Stimulated activated CD4-positive, alpha-beta T cell treated with anti-CD3 and anti-CD28 coated beads, Interleukin-2, amount 100 ng/mL, for 24 hours (primary cell): ENCODE results near the gene AGAP1.

Experiments
- DNase-seq, 2 donors: peaks; one replicate each; pipeline ENCODE4 v3.0.0-alpha.2; 2020

AGAP1 gene

GRCh38 chr2:236161082-236161462 lies 667.2 kb downstream of the AGAP1 start:
- no peak for DNase-seq

DNA sequence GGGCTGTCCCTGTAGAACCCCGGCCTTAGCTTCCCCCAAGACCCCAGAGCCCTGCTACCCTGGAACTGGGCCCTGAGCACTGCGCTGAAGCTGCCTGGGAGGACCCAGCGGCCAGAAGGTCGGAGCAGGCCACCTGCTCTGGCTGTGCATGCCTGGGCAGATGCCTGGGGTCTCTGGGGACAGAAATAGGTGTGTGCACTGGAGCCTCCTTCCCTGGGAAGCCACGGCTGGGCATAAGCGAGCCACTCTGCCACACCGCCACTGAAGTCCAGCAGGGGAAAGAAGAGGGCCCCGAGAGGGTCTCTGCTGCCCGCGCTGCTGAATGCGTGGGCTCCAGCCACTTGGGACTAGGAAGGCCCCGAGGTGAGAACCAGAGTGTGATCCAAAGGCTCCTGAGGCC lies 667.7 kb downstream of the AGAP1 start:
- no peak for DNase-seq

DNA sequence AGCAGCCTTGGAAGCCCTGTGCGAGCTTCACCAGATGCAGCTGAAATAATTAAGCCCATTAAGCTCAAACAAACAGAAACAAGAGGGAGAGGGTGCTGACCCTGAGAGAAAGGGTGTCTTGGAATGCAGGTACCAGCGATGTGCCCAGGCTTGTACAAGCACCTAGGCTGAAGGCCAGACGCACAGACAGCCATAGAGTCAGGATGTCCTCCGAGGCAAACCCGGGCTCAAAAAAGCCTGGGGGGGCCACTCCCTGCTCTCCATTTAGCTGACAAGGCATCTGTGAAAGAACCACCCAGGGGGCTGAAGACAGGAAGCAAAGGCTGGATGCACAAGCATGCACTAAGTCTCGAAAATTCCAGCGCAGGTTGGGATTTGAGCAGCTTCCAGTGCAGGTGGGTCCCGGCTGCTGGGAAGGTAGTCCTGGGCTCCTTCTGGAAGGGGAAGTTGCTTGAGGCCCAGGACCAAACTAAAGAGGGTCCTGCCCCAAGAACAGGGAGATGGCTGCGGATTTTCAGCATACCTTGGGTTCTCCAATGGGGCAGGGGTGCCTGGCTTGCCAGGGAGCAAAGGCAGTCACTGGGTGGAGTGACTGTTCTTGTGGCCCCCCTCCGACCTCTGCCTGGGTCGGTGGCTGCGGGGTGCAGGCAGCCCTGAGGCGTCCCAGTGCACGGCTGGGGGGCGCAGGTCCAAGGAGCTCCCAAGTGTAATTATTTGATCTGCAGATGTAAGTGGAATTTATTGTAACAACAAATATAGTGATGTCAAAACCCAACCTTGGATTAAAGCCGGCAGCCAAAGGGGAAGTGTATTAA lies 668.4 kb downstream of the AGAP1 start:
- no peak for DNase-seq

GRCh38 chr2:236162882-236163470 lies 669.1 kb downstream of the AGAP1 start:
- DNase-seq, result no peak

DNA sequence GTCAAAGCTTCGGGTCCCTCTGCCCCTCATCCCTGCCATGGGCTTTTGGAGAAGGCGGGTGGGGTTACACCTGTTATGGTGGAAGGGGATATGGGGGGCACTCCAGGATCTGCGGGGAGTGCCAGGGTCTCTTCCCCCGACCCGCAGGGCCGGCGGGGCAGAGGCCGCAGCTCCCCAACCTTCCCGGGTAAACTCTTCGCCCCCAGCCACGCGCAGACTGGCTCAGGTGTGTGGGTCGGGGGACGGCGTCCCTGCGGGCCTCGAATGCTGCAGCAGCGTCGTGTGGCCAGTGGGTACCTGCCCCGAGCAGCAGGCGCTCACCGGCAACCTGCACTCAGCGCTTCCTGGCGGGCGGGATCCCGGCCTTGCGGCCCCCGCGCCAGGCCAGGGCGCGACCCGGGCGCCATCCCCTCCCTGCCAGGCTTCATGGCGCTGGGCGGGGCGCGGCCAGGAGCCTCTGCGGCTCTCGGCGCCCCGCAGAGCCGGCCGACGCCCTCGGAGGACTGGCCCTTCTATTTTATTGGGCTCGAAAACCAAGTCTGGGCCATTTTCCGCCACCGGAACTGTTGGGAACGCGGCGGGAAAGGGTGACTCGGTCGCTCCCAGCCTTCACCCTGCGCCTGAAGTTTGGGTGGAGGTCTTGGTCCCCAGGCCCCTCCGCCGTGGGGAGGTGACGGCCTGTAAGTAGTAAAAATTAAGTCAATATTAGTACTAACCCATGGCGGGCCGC lies 669.8 kb downstream of the AGAP1 start:
- no peak for DNase-seq

GRCh38 chr2:236164201-236164924 lies 670.5 kb downstream of the AGAP1 start:
- DNase-seq, result no peak

- DNase-seq, result no peak
Observed at GRCh38 chr2:236164925-236165841, 671.3 kb downstream of the AGAP1 start.

GRCh38 chr2:236165842-236166795 lies 672.3 kb downstream of the AGAP1 start:
- no peak for DNase-seq

DNA sequence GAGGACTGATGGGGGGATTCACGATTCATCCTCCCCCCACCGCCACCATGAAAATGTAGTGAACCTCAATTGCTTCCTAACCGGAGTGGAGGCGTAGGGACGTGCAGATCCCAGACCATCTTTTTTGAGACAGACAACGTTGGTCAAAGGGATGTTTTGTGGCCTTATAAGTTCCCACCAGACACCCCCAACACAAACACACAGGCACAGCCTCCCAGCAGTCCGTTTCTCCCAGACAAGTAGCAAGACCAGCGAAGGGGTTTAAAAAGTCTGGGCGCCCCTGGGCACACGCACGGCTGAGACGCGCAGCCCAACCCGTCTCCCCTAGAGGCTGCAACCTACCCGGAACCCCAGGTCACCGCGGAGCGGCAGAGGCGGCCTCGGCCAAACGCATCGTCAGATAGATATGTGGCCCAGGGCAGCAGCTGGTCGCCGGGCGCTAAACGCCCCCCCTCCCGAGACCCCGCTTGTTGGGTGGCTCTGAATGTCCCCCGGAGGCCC lies 673.0 kb downstream of the AGAP1 start:
- no peak for DNase-seq

- DNase-seq, result no peak
Observed at GRCh38 chr2:236167297-236168109, 673.7 kb downstream of the AGAP1 start.

GRCh38 chr2:236168110-236169080 lies 674.6 kb downstream of the AGAP1 start, which contains the start of gene GBX2:
TSS of gene GBX2 (minus strand) at chr2:236168386. CDS start at chr2:236167971, 415 bp downstream.
- peak in 1 of 2 donors; percentile 40 for DNase-seq

- DNase-seq, result no peak
Observed at GRCh38 chr2:236169151-236169721, 675.4 kb downstream of the AGAP1 start.

DNA sequence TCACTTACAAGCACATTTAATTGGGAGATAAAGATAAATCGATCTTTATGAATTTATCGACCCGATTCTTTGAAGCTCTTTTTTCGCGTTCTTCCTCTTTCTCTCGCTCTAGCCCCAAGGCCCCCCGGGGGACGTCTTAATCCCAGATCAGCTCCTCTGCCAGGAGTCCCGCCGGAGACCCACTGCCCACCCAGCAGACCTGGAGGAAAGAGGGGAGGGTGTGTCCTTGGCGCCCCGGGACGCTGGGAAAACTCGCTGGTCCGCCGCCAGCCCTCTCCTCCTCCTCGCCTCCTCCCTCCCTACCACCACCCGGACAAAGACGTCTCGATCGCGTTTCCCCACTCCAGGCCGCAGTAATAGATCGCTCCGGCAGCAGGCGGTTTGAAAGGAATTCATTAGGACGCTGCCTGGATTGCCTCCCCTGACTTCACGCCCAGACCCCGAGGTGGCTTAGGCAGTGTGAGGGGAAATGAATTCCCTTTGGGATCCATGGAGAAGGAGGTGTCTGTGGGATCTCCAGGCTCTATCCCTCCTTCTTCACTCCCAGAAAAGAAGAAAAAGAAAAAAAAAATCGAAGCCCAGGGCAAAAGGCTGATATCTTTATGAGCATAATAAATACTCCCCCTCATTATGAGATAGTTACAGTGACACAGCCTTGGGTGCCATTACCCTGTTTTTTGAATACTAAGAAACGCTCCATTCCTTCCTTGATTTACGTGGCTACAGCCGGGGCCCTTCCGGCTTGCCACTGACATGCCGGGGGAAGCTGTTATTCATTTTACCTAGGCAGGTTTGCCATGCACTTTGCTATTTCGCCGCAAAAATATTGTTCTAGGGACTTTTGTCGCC lies 676.1 kb downstream of the AGAP1 start:
- DNase-seq, result no peak

DNA sequence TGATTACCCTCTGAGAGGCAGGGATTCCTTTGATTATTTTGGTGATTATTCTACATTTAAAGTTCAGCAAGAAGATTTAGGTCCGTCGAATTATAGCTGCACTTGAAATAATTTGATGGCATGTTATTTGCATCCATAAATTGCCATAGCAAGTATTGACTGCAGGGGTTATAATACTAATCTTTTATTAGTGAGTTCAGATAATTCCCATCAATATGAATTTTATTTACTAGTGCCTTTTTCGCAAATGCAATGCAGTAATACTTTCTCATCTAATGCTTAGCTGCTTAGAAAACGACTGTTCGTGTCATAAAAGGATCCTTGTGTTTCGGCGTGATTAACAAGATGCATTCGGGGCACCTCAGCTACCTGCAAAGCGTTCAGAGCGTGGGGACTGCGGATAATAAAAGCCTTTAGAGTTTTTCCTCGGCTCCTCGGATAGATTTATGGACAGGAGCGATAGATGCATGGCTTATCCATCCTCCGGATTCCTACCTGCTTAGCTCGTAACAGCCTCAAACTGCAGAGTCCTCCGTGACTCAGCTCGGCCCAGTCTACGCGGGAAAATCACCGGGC lies 676.8 kb downstream of the AGAP1 start:
- DNase-seq, result no peak

- DNase-seq, result no peak
Observed at GRCh38 chr2:236171181-236171679, 677.4 kb downstream of the AGAP1 start.

DNA sequence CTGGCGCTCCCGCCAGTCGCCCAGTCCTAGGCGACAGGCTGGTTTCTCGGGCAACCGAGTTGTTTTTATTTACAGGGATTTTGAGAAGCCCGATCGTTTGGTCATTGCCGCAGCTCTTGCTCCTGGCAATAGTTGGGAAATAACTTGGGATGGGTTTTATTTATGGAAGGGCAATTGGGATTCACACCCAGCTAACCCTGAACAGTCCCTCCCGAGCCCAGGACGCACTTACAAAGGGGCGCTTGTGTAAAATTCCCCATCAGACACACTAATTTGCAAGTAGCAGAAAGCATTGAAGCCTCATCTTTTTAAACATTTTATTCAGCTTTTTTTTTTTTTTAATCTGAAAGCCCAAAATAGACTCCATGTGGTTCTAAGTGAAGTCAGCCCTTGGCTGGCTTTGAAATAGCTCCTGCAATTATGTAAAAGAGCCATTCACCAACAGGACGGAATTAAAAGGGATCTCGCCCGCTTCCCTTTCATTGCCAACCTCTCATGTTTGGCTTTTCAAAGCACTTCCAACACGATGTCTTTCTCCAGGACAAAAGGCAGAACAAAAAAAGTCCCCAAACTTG lies 677.9 kb downstream of the AGAP1 start:
- no peak for DNase-seq
